CD4-positive, alpha-beta T cell treated with Interleukin-17A for 4 hours (primary cell): ENCODE results near the gene BEST2.

Source experiments
- DNase-seq: peaks from one replicate; pipeline ENCODE4 v3.0.0-alpha.2; 2020; ENCODE audit warnings: mixed read lengths

Gene BEST2

GRCh38 chr19:12772323-12772722, 20.7 kb downstream of the BEST2 start:
- no peak for DNase-seq

GRCh38 chr19:12773571-12773970, 22.0 kb downstream of the BEST2 start:
- no peak for DNase-seq

GRCh38 chr19:12774588-12775555, 23.3 kb downstream of the BEST2 start, which contains the start of gene HOOK2:
Gene HOOK2 (minus strand): TSS chr19:12775552. CDS start chr19:12775449, 103 bp downstream.
- peak; percentile 71 for DNase-seq

DNA sequence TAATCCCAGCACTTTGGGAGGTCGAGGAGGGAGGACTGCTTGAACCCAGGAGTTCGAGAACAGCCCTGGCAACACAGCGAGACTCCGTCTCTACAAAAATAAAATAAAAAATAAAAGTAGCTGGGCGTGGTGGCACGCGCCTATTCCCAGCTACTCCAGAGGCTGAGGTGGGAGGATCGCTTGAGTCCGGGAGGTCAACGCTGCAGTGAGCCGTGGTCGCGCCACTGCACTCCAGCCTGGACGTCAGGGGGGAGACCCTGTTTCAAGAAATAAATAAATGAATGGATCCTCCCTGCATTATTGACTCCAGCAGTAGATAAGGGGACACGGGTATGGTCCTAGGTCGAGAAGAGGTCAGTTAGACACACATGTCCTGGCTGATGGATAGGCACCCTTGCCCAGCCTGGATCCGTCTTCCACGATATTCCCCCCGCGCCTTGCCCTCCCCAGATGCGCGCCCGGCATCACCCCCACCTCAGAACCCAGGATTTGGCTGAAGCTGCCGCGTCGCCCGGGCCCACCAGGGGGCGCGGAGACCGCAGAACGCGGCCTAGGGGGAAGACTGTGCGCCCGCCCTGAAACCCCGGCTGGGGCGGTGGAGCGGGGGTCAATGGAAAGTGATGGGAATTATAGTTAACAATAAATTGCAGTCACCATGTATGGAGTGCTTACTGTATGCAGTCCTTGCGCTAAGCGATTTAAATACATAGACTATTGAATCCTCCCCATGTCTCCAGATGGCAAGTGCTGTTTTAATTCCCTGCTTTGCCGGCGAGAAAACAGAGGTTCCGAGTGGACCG, 25.8 kb downstream of the BEST2 start:
- DNase-seq, result peak; percentile 87

DNA sequence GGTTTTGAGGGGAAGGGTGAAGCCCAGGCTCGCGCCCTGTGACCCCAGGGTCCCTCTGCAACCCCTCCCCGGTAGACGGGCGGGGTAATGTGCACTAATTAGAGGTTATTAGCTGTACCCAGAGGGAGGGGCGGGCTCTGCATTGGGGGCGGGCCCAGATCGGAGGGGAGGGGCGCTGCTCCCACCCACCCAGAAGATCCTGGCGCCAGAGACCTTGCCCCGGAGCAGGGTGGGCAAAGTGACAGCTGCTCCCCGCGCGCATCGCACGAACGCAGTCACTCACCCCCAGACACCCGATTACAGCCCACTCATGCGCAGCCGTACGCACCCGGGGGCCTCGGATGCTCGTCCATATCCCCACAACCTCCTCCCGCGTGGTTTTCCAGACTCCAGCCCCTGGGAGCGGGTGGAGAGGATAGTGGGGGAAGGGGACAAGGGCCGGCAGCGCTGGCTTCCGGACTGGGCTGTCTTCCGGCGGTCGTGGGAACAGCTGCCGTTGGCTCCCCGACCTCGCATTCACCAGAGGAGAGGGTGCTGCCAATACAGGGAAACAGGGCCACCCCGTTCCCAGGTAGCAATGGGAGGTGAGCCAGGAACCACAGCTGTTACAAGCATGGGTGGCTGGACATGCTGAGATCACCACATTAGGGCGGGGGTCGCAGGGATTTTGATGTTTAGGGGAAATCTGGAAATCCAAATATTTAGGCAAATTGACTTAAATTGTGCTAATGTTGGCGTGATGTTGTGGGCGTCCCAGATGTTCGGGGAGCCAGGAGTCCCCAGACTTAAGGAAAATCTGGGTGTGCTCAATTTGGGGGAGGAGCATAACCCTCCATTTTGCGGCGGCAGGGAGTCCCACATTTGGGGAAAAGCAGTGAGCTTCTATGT, 26.7 kb downstream of the BEST2 start:
- peak; percentile 63 for DNase-seq

DNA sequence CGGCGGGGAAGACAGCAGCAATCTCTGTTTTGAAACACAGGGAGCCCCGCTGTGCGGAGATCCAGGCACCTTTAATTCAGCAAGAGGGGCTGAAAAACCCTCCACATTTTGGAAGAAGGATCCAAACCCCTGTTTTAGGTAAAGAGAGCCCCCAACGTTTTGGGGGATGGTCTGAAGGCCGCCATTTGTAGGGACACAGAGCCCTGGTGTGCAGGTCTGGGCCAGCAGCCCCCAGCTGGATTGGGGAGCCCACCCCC, 27.2 kb downstream of the BEST2 start:
- DNase-seq, result no peak

DNA sequence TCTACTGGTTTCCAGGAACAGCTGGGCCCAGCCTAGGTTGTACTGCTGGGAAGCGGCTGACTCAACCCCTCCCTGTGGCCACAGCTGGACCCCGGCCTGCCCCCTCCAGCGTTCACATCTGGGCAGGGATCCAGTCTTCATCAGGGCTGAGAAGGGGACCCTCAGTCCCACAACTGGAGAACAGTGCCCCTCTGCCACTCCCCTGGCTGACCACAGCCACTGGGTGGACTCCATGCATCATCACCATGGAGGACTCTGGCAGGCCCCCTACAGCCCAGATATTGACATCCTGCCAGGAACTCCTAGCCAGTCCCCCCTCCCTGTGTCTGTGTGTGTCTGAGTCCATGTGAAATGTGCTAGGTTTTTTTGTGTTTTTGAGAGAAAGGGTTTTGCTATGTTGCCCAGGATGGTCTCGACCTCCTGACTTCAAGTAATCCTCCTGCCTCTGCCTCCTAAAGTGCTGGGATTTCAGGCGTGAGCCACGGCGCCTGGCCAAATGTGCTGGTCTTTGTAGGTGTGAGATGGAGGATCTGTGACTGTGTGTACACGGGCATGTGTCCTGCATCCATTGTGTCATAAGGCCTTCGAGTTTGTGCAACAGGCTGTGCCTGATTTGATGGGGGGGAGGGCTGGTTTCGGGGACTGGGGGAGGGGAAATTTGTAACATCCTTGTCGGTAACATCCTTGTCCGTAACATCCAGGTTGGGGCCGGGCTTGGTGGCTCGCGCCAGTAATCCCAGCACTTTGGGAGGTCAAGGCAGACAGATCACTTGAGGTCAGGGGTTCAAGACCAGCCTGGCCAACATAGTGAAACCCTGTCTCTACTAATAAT, 27.8 kb downstream of the BEST2 start:
- DNase-seq, result no peak

GRCh38 chr19:12782174-12782423, 30.5 kb downstream of the BEST2 start:
- DNase-seq, result no peak

GRCh38 chr19:12782424-12783290, 31.1 kb downstream of the BEST2 start:
- DNase-seq, result peak; percentile 96

DNA sequence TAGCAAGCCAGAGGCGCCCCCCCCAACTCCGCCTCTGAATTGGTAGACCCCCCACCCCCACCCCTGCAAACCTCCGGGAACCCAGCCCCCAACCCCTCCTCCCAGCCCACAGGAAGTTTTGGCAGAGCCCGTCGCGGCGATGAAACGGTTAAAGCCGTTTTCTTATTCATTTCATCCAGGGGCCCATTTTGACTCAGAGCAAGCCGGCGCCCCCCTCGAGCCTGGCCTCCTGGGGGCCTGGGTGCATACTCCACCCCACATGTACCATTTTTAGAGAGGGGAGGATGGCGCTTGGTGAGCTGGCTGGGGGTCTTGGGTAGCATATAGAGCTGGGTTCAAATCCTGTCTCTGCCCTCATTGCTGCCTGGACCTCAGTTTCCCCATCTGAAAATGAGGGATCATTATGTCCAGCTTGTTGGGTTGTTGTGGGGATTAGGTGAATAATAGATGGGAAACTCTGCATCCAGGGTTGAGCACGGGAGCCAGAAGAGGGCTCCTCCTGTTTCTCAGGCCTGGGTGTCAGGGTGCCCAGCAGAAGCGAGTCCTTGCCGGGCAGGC, 31.8 kb downstream of the BEST2 start:
- peak; percentile 49 for DNase-seq

GRCh38 chr19:12783849-12784393, 32.3 kb downstream of the BEST2 start:
- DNase-seq, result peak; percentile 30

GRCh38 chr19:12784394-12784870, 32.8 kb downstream of the BEST2 start:
- peak; percentile 42 for DNase-seq

GRCh38 chr19:12784871-12785430, 33.4 kb downstream of the BEST2 start:
- peak; percentile 26 for DNase-seq

DNA sequence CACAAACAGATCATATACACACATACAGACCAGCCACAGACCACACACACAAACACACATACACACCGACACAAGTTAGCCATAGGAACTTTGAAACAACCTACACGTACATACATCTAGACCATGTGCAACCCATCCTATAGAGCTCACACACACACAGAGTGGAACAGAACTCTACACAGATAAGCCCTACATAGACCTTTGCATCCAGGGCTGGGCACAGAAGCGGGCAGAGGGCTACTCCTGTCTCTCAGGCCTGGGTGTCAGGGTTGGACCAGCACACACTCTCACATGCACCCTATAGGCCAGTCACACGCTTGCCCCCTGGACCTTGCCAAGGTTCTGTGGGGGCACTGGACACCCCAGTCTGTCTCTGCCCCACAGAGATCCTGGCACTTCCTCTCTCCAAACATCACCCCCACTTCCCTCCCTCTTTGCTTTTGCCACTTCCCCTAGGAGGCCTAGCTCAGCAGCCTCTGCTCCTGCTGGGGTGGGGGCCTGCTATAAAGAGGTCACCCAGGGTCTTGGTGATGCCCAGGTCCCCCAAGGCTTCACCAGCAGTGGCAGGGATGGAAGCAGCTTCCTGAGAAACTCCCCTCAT, 33.9 kb downstream of the BEST2 start:
- no peak for DNase-seq

- DNase-seq, result peak; percentile 30
Measured at GRCh38 chr19:12786141-12786870, 34.7 kb downstream of the BEST2 start.

DNA sequence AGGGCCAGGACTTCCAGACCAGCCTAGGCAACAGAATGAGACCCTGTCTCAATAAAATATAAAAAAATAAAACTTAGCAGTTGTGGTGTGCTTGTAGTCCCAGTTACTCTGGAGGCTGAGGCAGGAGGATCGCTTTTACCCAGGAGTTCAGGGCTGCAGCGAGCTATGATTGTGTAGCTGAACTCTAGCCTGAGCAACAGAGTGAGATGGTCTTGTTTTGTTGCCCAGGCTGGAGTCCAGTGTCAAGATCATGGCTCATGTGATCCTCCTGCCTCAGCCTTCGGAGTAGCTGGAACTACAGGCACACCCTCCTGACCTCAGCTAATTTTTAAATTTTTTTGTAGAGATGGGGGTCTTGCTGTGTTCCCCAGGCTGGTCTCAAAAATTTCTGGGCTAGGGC, 35.4 kb downstream of the BEST2 start:
- no peak for DNase-seq

DNA sequence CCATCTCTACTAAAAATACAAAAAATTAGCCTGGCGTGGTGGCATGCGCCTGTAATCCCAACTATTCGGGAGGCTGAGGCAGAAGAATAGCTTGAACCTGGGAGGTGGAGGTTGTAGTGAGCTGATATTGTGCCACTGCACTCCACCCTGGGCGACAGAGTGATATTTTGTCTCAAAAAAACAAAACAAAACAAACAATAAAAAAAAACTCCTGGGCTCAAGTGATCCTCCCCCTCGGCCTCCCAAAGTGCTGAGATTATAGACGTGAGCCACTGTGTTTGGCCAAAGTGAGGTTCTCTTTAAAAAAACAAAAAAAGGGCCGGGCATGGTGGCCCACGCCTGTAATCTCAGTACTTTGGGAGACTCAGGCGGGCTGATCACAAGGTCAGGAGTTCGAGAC, 35.9 kb downstream of the BEST2 start:
- no peak for DNase-seq

GRCh38 chr19:12788042-12788681, 36.6 kb downstream of the BEST2 start:
- DNase-seq, result no peak
